SK-N-SH (cell line): ENCODE data around the gene DAGLB. TPM values are rescaled to one million over a fixed set of nuclear protein-coding genes. Genes with fewer than 3 reads are reported as not detected.

ENCODE experiments used
- CTCF ChIA-PET: fragments of 300-600, 350-600 bp; formaldehyde crosslinking; extraction: SDS; loops from one replicate; lab custom pipeline; 2021; lab: Yijun Ruan, JAX
- POLR2A ChIA-PET: fragments of 350-600 bp; sonication (Branson Sonifier 250); formaldehyde crosslinking; extraction: SDS; loops from one replicate; lab custom pipeline; 2020; ENCODE audit warnings: antibody characterized with exemption, inconsistent platforms; lab: Yijun Ruan, JAX
- DNase-seq: peaks from one replicate; pipeline ENCODE4 v3.0.0; 2012
- H2AFZ ChIP-seq: fragments of 200-600 bp; sonication (generic); 2 replicates; pipeline ENCODE4 v1.8.1; 2016; ENCODE audit warnings: antibody characterized with exemption, mild to moderate bottlenecking, low read depth
- H3F3A ChIP-seq: fragments of 200-600 bp; sonication (generic); replicated peaks from 2 replicates; pipeline ENCODE3; 2016; ENCODE audit warnings: antibody characterized with exemption, mild to moderate bottlenecking; ENCODE audit not compliant: insufficient read depth
- H3K27ac ChIP-seq, 2 experiments: fragments of 200-500 bp in 1 of 2; fragments of 200-600 bp in 1 of 2; sonication (Bioruptor generic) in 1 of 2; sonication (generic), shearing (Covaris generic) in 1 of 2; 2 replicates each; pipeline versions ENCODE4 v1.5.1 to v1.6.1; 2014 to 2016; ENCODE audit warnings: low read depth in 2 of 2, inconsistent platforms in 1 of 2, low read length in 1 of 2, mild to moderate bottlenecking in 1 of 2, mixed read lengths in 1 of 2
- H3K27me3 ChIP-seq: fragments of 200-600 bp; sonication (generic), shearing (Covaris generic); 2 replicates; pipeline ENCODE4 v1.6.1; 2016; ENCODE audit warnings: mixed run types; ENCODE audit not compliant: insufficient read depth
- H3K36me3 ChIP-seq, 2 experiments: fragments of 200-500 bp in 1 of 2; fragments of 200-600 bp in 1 of 2; sonication (Bioruptor generic) in 1 of 2; sonication (generic) in 1 of 2; replicated peaks in 1 of 2; 2 replicates each; pipeline versions ENCODE3 to v1.5.1; 2014 to 2016; ENCODE audit warnings: low read length in 1 of 2, mild to moderate bottlenecking in 1 of 2; ENCODE audit not compliant: insufficient read depth in 2 of 2, control insufficient read depth in 1 of 2
- H3K4me1 ChIP-seq, 2 experiments: fragments of 200-500 bp in 1 of 2; fragments of 200-600 bp in 1 of 2; sonication (Bioruptor generic) in 1 of 2; sonication (generic), shearing (Covaris generic) in 1 of 2; 2 replicates each; pipeline versions ENCODE4 v1.5.1 to v1.6.1; 2014 to 2016; ENCODE audit warnings: low read depth in 1 of 2, low read length in 1 of 2, mixed run types in 1 of 2; ENCODE audit not compliant: insufficient read depth in 2 of 2, control insufficient read depth in 1 of 2
- H3K4me2 ChIP-seq: fragments of 200-600 bp; sonication (generic), shearing (Covaris generic); 2 replicates; pipeline ENCODE4 v1.6.1; 2017; ENCODE audit warnings: mixed run types
- H3K4me3 ChIP-seq, 2 experiments: fragments of 200-500 bp in 1 of 2; fragments of 200-600 bp in 1 of 2; sonication (Bioruptor generic) in 1 of 2; sonication (generic), shearing (Covaris generic) in 1 of 2; 2 replicates each; pipeline versions ENCODE4 v1.5.1 to v1.8.1; 2014 to 2016; ENCODE audit warnings: low read depth in 2 of 2, inconsistent platforms in 1 of 2, low read length in 1 of 2, mild to moderate bottlenecking in 1 of 2, mixed read lengths in 1 of 2, moderate library complexity in 1 of 2
- H3K79me2 ChIP-seq: fragments of 200-600 bp; sonication (generic); 2 replicates; pipeline ENCODE4 v1.8.1; 2017; ENCODE audit warnings: mild to moderate bottlenecking; ENCODE audit not compliant: insufficient read depth
- H3K9ac ChIP-seq: fragments of 200-600 bp; sonication (generic); 2 replicates; pipeline ENCODE4 v1.6.1; 2017; ENCODE audit warnings: mixed run types
- H3K9me2 ChIP-seq: fragments of 200-600 bp; sonication (generic); 2 replicates; pipeline ENCODE4 v1.6.1; 2017; ENCODE audit warnings: mixed run types
- H3K9me3 ChIP-seq: fragments of 200-600 bp; sonication (generic); 2 replicates; pipeline ENCODE4 v1.6.1; 2017; ENCODE audit warnings: mixed run types, mild to moderate bottlenecking, moderate library complexity
- H4K20me1 ChIP-seq: fragments of 200-600 bp; sonication (generic); 2 replicates; pipeline ENCODE4 v1.6.1; 2017; ENCODE audit warnings: mild to moderate bottlenecking, mixed run types; ENCODE audit not compliant: insufficient read depth
- CHD2 ChIP-seq: fragments of 150-350 bp; IDR thresholded peaks from 2 replicates; pipeline ENCODE4 v1.6.1; 2018; ENCODE audit warnings: low read length; ENCODE audit not compliant: partially characterized antibody
- ELF1 ChIP-seq: IDR thresholded peaks from 2 replicates; pipeline ENCODE4 v1.4.0; 2012
- MAX ChIP-seq: IDR thresholded peaks from 2 replicates; pipeline ENCODE4 v1.4.0; 2012; ENCODE audit warnings: low read depth
- MEF2A ChIP-seq: IDR thresholded peaks from 2 replicates; pipeline ENCODE4 v1.4.0; 2012; ENCODE audit warnings: low read depth, borderline replicate concordance
- NRF1 ChIP-seq: IDR thresholded peaks from 2 replicates; pipeline ENCODE4 v1.6.1; 2012; ENCODE audit warnings: low read depth, mild to moderate bottlenecking, low read length
- POLR2AphosphoS5 ChIP-seq: IDR thresholded peaks from 2 replicates; pipeline ENCODE4 v1.6.1; 2012; ENCODE audit warnings: low read depth, low read length
- RCOR1 ChIP-seq: fragments of 150-350 bp; IDR thresholded peaks from 2 replicates; pipeline ENCODE4 v1.6.1; 2017; ENCODE audit warnings: antibody characterized with exemption, low read length
- REST ChIP-seq: IDR thresholded peaks from 2 replicates; pipeline ENCODE4 v1.6.1; 2012; ENCODE audit warnings: mild to moderate bottlenecking, low read depth, low read length, moderate library complexity
- RFX5 ChIP-seq: IDR thresholded peaks from 2 replicates; pipeline ENCODE4 v1.6.1; 2012; ENCODE audit warnings: mild to moderate bottlenecking, improper control_type of control experiment, low read length
- SIN3A ChIP-seq: IDR thresholded peaks from 2 replicates; pipeline ENCODE4 v1.6.1; 2012; ENCODE audit warnings: low read depth, mild to moderate bottlenecking, low read length, moderate library complexity, borderline replicate concordance
- TCF12 ChIP-seq: IDR thresholded peaks from 2 replicates; pipeline ENCODE4 v1.4.0; 2012
- YY1 ChIP-seq: IDR thresholded peaks from 2 replicates; pipeline ENCODE4 v1.4.0; 2012; ENCODE audit warnings: low read depth, mild to moderate bottlenecking
- ZBTB33 ChIP-seq: IDR thresholded peaks from 2 replicates; pipeline ENCODE4 v1.4.0; 2012; ENCODE audit warnings: low read depth, borderline replicate concordance
- WGBS: methylation state at CpG from one replicate; pipeline ENCODE4 v1.1.6; 2017; ENCODE audit warnings: low lambda C conversion rate; 5-methylcytosine and 5-hydroxymethylcytosine counted together
- polyA plus RNA-seq, 3 experiments: library from polyadenylated mRNA; depleted of rRNA; stranded (reverse); fragments of >200 nt; gene quantifications; 2 replicates each; pipeline ENCODE4 v1.2.3, GENCODE V29; 2012

Gene DAGLB
- polyA plus RNA-seq, 1 of the 3 experiments (the other 2 are of a cell fraction), result 24.1 TPM

GRCh38 chr7:6446838-6447580 is 745 bp downstream of the DAGLB start (continued):
- TF ChIP-seq POLR2AphosphoS5 (no peak; the same call in 1 of the 2 replicates), ZBTB33 (no peak), MAX (peak; percentile 75), MEF2A (no peak), CHD2 (no peak), YY1 (no peak), RFX5 (no peak), TCF12 (peak; percentile 32; the same call in 1 of the 2 replicates), SIN3A (0 out of 2 replicates have a peak, but pooled peaks have one; percentile 24), RCOR1 (no peak)

- peaks cover 6 to 21% of the 10 kb centered on the region in 2 experiments; a peak in 3 of 4 replicates for H3K4me1 ChIP-seq
- no peaks in the 10 kb centered on the region for H4K20me1 ChIP-seq
- H3K79me2 ChIP-seq, result peaks cover 76% of the 10 kb centered on the region
- no peak for DNase-seq
- H3K4me2 ChIP-seq, result peak overlapping the region; percentile 54
- WGBS, result 93% methylated on average over 13 of the region's 13 CpGs
- POLR2A ChIA-PET, result no interaction called here
- CTCF ChIA-PET, result interaction anchor here (1.8 to 2.4 kb wide), 2 partner anchors 10 to 588 kb away, joined by 5 to 15 read pairs; no protein-coding TSS in a partner anchor
- H3K27me3 ChIP-seq, result no peaks in the 10 kb centered on the region
- no peak overlapping the region for H3K4me3 ChIP-seq
- peaks cover 16 to 43% of the 10 kb centered on the region in 2 experiments for H3K36me3 ChIP-seq
- no peak overlapping the region for H2AFZ ChIP-seq
- H3K9ac ChIP-seq, result peak overlapping the region; percentile 56
- H3F3A ChIP-seq, result peaks cover 57% of the 10 kb centered on the region
- H3K9me3 ChIP-seq, result no peaks in the 10 kb centered on the region
- H3K27ac ChIP-seq, result peak overlapping the region in 1 of 2 experiments; percentile 92; a peak in 2 of 4 replicates
- no peaks in the 10 kb centered on the region for H3K9me2 ChIP-seq
- TF ChIP-seq CHD2 (no peak), REST (no peak), ELF1 (no peak), SIN3A (no peak), RCOR1 (no peak), NRF1 (no peak), TCF12 (no peak)
Measured at GRCh38 chr7:6444516-6445269, 3.1 kb downstream of the DAGLB start.
